ENCODE measurements around the gene DIAPH2.

- TF ChIP-seq, protein P1, sequence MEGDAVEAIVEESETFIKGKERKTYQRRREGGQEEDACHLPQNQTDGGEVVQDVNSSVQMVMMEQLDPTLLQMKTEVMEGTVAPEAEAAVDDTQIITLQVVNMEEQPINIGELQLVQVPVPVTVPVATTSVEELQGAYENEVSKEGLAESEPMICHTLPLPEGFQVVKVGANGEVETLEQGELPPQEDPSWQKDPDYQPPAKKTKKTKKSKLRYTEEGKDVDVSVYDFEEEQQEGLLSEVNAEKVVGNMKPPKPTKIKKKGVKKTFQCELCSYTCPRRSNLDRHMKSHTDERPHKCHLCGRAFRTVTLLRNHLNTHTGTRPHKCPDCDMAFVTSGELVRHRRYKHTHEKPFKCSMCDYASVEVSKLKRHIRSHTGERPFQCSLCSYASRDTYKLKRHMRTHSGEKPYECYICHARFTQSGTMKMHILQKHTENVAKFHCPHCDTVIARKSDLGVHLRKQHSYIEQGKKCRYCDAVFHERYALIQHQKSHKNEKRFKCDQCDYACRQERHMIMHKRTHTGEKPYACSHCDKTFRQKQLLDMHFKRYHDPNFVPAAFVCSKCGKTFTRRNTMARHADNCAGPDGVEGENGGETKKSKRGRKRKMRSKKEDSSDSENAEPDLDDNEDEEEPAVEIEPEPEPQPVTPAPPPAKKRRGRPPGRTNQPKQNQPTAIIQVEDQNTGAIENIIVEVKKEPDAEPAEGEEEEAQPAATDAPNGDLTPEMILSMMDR (IDR thresholded peaks at IDR 0.05) = no peak
- no peak for TF ChIP-seq POLR2A (IDR thresholded peaks at IDR 0.05)
Measured at GRCh38 chrX:97030947-97031346, 346.3 kb downstream of the DIAPH2 start.
